ENCODE results near the gene DNAJB8. TPM values are rescaled to one million over a fixed set of nuclear protein-coding genes. Genes with fewer than 3 reads are reported as not detected.

The DNAJB8 gene
- total RNA-seq, 1 experiment from 2014 or later, result not detected

DNA sequence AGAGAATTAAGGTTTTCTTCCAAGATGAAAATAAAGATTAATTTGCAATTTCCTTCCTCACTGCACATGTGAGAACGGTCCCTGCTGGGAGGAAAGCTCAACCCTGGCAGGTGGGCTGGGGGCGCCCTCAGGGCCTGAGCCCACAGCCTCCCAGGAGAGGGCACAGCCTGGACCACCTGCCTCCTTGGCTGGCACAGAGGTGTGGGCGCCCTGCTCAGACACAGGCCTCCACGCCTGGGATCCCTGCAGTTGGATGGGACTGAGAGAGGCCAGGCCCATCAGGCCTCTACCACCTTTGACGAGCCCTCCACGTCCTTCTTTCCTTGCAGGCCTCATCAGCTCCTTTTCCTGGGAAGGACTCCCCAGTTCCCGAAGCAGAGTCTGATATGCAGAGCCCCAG is 46.4 kb downstream of the DNAJB8 start:
- Mint-ChIP-seq H3K4me3 (no peak overlapping the region), H3K36me3 (ENCODE audit: insufficient read depth in 1 of 3, low read depth in 3 of 3) (peaks cover 0 to 4% (median 3%) of the 10 kb centered on the region in 3 experiments; a peak in 2 of 7 replicates), H3K27me3 (ENCODE audit: low read depth) (peaks cover 26% of the 10 kb centered on the region), H3K9me3 (peaks cover 0 to 4% of the 10 kb centered on the region in 2 experiments; a peak in 1 of 5 replicates), H3K27ac (no peak overlapping the region), H3K4me1 (peaks cover 10 to 14% of the 10 kb centered on the region in 2 experiments)
- Histone ChIP-seq H2AFZ (ENCODE audit: low read length) (no peak overlapping the region), H3K14ac (ENCODE audit: insufficient read depth, low read length) (no peak overlapping the region), H3K56ac (ENCODE audit: insufficient read length, low read depth, low read length) (no peak overlapping the region), H3K27me3 (ENCODE audit: insufficient read depth, low read length) (no peaks in the 10 kb centered on the region), H4K5ac (ENCODE audit: insufficient read length, low read depth, low read length) (no peak overlapping the region), H3K4ac (ENCODE audit: low read depth, low read length) (no peak overlapping the region), H2BK5ac (ENCODE audit: insufficient read length, low read length) (no peak overlapping the region), H4K8ac (replicated peaks; ENCODE audit: insufficient read length, low read depth, low read length) (no peak overlapping the region), H3K79me1 (ENCODE audit: insufficient read depth, low read depth, low read length, poor library complexity, severe bottlenecking) (no peaks in the 10 kb centered on the region), H2BK120ac (ENCODE audit: low read depth, low read length, poor library complexity, severe bottlenecking) (no peak overlapping the region), H3K18ac (ENCODE audit: insufficient read length, low read depth, low read length) (no peak overlapping the region), H3K9ac (ENCODE audit: extremely low read depth, insufficient read length, low read length) (no peak overlapping the region), H3K79me2 (ENCODE audit: insufficient read depth, low read length) (no peaks in the 10 kb centered on the region), H3K9me3 (ENCODE audit: control insufficient read depth, low read depth, low read length) (no peaks in the 10 kb centered on the region), H3K27ac (ENCODE audit: insufficient read length, low read depth, low read length) (no peak overlapping the region), H3K23me2 (ENCODE audit: insufficient read length, low read depth, low read length, poor library complexity, severe bottlenecking) (no peaks in the 10 kb centered on the region), H2BK15ac (ENCODE audit: low read depth, low read length) (no peak overlapping the region), H3T11ph (ENCODE audit: low read length) (no peak overlapping the region), H2BK12ac (ENCODE audit: insufficient read length, low read depth, low read length) (no peak overlapping the region), H4K91ac (ENCODE audit: insufficient read length, low read depth, low read length) (no peak overlapping the region), H3K4me2 (ENCODE audit: insufficient read depth, insufficient read length, low read length) (no peak overlapping the region), H2BK20ac (ENCODE audit: low read depth, low read length, poor library complexity, severe bottlenecking) (no peak overlapping the region), H4K20me1 (ENCODE audit: control insufficient read depth, insufficient read depth, insufficient read length) (no peaks in the 10 kb centered on the region), H3K23ac (ENCODE audit: insufficient read length, low read depth, low read length) (no peak overlapping the region), H3K4me1 (ENCODE audit: insufficient read depth, low read length) (no peaks in the 10 kb centered on the region), H2AK5ac (ENCODE audit: insufficient read length, low read length) (no peak overlapping the region)
- no peak for DNase-seq
- TF ChIP-seq, protein P1, sequence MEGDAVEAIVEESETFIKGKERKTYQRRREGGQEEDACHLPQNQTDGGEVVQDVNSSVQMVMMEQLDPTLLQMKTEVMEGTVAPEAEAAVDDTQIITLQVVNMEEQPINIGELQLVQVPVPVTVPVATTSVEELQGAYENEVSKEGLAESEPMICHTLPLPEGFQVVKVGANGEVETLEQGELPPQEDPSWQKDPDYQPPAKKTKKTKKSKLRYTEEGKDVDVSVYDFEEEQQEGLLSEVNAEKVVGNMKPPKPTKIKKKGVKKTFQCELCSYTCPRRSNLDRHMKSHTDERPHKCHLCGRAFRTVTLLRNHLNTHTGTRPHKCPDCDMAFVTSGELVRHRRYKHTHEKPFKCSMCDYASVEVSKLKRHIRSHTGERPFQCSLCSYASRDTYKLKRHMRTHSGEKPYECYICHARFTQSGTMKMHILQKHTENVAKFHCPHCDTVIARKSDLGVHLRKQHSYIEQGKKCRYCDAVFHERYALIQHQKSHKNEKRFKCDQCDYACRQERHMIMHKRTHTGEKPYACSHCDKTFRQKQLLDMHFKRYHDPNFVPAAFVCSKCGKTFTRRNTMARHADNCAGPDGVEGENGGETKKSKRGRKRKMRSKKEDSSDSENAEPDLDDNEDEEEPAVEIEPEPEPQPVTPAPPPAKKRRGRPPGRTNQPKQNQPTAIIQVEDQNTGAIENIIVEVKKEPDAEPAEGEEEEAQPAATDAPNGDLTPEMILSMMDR (conservative IDR thresholded peaks at IDR 0.05), result no peak
- WGBS (ENCODE audit: extremely low coverage, insufficient read length, low lambda C conversion rate), result no CpG with 5 or more reads among the region's 7 CpGs

Measured in H9 (cell line).